LNCAP (cell line): Measurements from ENCODE around the gene SHISA8.

Experiments
- CTCF ChIP-seq: fragments of 450-650 bp; IDR thresholded peaks from 2 replicates; pipeline ENCODE4 v1.5.1; 2017; ENCODE audit warnings: mild to moderate bottlenecking

Gene SHISA8

GRCh38 chr22:41920271-41920976, 5.5 kb upstream of the SHISA8 start:
- no peak for TF ChIP-seq CTCF

- TF ChIP-seq CTCF = no peak
These were observed 4.7 kb upstream of the SHISA8 start for GRCh38 chr22:41919357-41920224.

GRCh38 chr22:41917903-41918791, 3.3 kb upstream of the SHISA8 start:
- no peak for TF ChIP-seq CTCF

GRCh38 chr22:41917375-41917902, 2.6 kb upstream of the SHISA8 start:
- no peak for TF ChIP-seq CTCF

- no peak for TF ChIP-seq CTCF
These were observed 2.0 kb upstream of the SHISA8 start for GRCh38 chr22:41916745-41917358.

GRCh38 chr22:41915786-41916493, 1.1 kb upstream of the SHISA8 start:
- no peak for TF ChIP-seq CTCF
